Progenitor cell of endocrine pancreas (in vitro differentiated cells): ENCODE results near the gene EXOC5. TPM values are rescaled to one million over a fixed set of nuclear protein-coding genes. Genes with fewer than 3 reads are reported as not detected.
"Not testable (repeated sequence)": the region's sequence is repeated elsewhere in the genome, so short reads cannot be mapped to it uniquely, and the experiment has no call there.

Source experiments
- DNase-seq: peaks from one replicate; pipeline ENCODE4 v3.0.0; 2021; ENCODE audit warnings: low spot score; ENCODE audit not compliant: unreplicated experiment
- H3K27ac Mint-ChIP-seq: 2 replicates; pipeline ENCODE4 v1.8.0; 2021; ENCODE audit warnings: mild to moderate bottlenecking, moderate library complexity, mixed read lengths
- H3K27me3 Mint-ChIP-seq: 2 replicates; pipeline ENCODE4 v1.8.0; 2021; ENCODE audit warnings: mixed read lengths
- H3K36me3 Mint-ChIP-seq: 2 replicates; pipeline ENCODE4 v1.8.0; 2022; ENCODE audit warnings: mixed read lengths; ENCODE audit not compliant: insufficient read depth
- H3K4me1 Mint-ChIP-seq: 2 replicates; pipeline ENCODE4 v1.8.0; 2021; ENCODE audit warnings: low read depth, mixed read lengths
- H3K4me3 Mint-ChIP-seq: 2 replicates; pipeline ENCODE4 v1.8.0; 2021; ENCODE audit warnings: low read depth, mild to moderate bottlenecking, moderate library complexity, mixed read lengths
- H3K9me3 Mint-ChIP-seq: 2 replicates; pipeline ENCODE4 v1.8.0; 2021; ENCODE audit warnings: low read depth, mixed read lengths
- CTCF ChIP-seq: fragments of 200-600 bp; sonication (generic); IDR thresholded peaks from one replicate; pipeline ENCODE4 v1.5.0; 2021; ENCODE audit warnings: antibody characterized with exemption, mild to moderate bottlenecking; ENCODE audit not compliant: unreplicated experiment
- total RNA-seq: library from RNA; stranded (reverse); gene quantifications from 2 replicates; pipeline ENCODE4 v1.2.1, GENCODE V29; 2021

Gene EXOC5
- total RNA-seq, 1 donor from 2014 or later, result 88.8 TPM

- TF ChIP-seq CTCF, result no peak
- peaks cover 4% of the 10 kb centered on the region for H3K4me1 Mint-ChIP-seq
- H3K4me3 Mint-ChIP-seq, result no peak overlapping the region
- H3K27me3 Mint-ChIP-seq, result no peaks in the 10 kb centered on the region
- H3K36me3 Mint-ChIP-seq, result peaks cover 28% of the 10 kb centered on the region
- no peak overlapping the region for H3K27ac Mint-ChIP-seq
- no peak for DNase-seq
- peaks cover 3% of the 10 kb centered on the region for H3K9me3 Mint-ChIP-seq
Measured at GRCh38 chr14:57232006-57232405, 36.7 kb downstream of the EXOC5 start.

- DNase-seq, H3K9me3 Mint-ChIP-seq, H3K27me3 Mint-ChIP-seq, H3K4me3 Mint-ChIP-seq: not testable (repeated sequence)
- H3K27ac Mint-ChIP-seq, result peak overlapping the region; percentile 19
- peaks cover 39% of the 10 kb centered on the region for H3K36me3 Mint-ChIP-seq
- peaks cover 15% of the 10 kb centered on the region for H3K4me1 Mint-ChIP-seq
Measured at GRCh38 chr14:57228320-57228719, 40.4 kb downstream of the EXOC5 start.

- no peak for TF ChIP-seq CTCF
- Mint-ChIP-seq H3K36me3 (peaks cover 36% of the 10 kb centered on the region), H3K9me3 (peaks cover 3% of the 10 kb centered on the region), H3K4me1 (peaks cover 17% of the 10 kb centered on the region), H3K27me3 (no peaks in the 10 kb centered on the region), H3K27ac (no peak overlapping the region), H3K4me3 (no peak overlapping the region)
- no peak for DNase-seq
Measured at GRCh38 chr14:57227083-57227482, 41.6 kb downstream of the EXOC5 start.

GRCh38 chr14:57221931-57222330 is 46.8 kb downstream of the EXOC5 start:
- DNase-seq, result no peak
- peaks cover 27% of the 10 kb centered on the region for H3K4me1 Mint-ChIP-seq
- no peak overlapping the region for H3K4me3 Mint-ChIP-seq
- no peak for TF ChIP-seq CTCF
- H3K36me3 Mint-ChIP-seq, result peaks cover 23% of the 10 kb centered on the region
- no peak overlapping the region for H3K27ac Mint-ChIP-seq
- no peaks in the 10 kb centered on the region for H3K27me3 Mint-ChIP-seq
- H3K9me3 Mint-ChIP-seq, result no peaks in the 10 kb centered on the region

GRCh38 chr14:57212919-57213318 is 55.8 kb downstream of the EXOC5 start:
- Mint-ChIP-seq H3K27ac (no peak overlapping the region), H3K4me1 (peaks cover 3% of the 10 kb centered on the region), H3K4me3 (no peak overlapping the region), H3K27me3 (no peaks in the 10 kb centered on the region), H3K9me3 (no peaks in the 10 kb centered on the region), H3K36me3 (peaks cover 31% of the 10 kb centered on the region)
- TF ChIP-seq CTCF, result no peak
- DNase-seq, result no peak

GRCh38 chr14:57209561-57209960 is 59.1 kb downstream of the EXOC5 start:
- no peak for TF ChIP-seq CTCF
- Mint-ChIP-seq H3K36me3 (peaks cover 20% of the 10 kb centered on the region), H3K4me3 (no peak overlapping the region), H3K27ac (no peak overlapping the region), H3K9me3 (no peaks in the 10 kb centered on the region), H3K27me3 (no peaks in the 10 kb centered on the region), H3K4me1 (no peaks in the 10 kb centered on the region)
- DNase-seq, result no peak
